Stimulated activated naive CD8-positive, alpha-beta T cell treated with anti-CD3 and anti-CD28 coated beads, Interleukin-15, Interleukin-2, amounts not matched to agents 100 ng/mL and 50 ng/mL, for 24 hours (primary cell): ENCODE results near the gene KLHL8.

Experiments used
- H3K27ac Mint-ChIP-seq: one replicate; pipeline ENCODE4 v1.8.0; 2021; ENCODE audit warnings: mild to moderate bottlenecking, mixed read lengths
- H3K27me3 Mint-ChIP-seq: one replicate; pipeline ENCODE4 v1.8.0; 2021; ENCODE audit warnings: mixed read lengths
- H3K36me3 Mint-ChIP-seq: one replicate; pipeline ENCODE4 v1.8.0; 2021; ENCODE audit warnings: low read depth, mixed read lengths
- H3K4me1 Mint-ChIP-seq: one replicate; pipeline ENCODE4 v1.8.0; 2021; ENCODE audit warnings: low read depth, mixed read lengths
- H3K4me3 Mint-ChIP-seq: one replicate; pipeline ENCODE4 v1.8.0; 2021; ENCODE audit warnings: mild to moderate bottlenecking, mixed read lengths
- H3K9me3 Mint-ChIP-seq: one replicate; pipeline ENCODE4 v1.8.0; 2021; ENCODE audit warnings: mixed read lengths

Gene KLHL8

GRCh38 chr4:87129681-87130080, 90.7 kb downstream of the KLHL8 start:
- Mint-ChIP-seq H3K4me3 (no peak overlapping the region), H3K36me3 (peaks cover 89% of the 10 kb centered on the region), H3K4me1 (no peaks in the 10 kb centered on the region), H3K27me3 (no peaks in the 10 kb centered on the region), H3K9me3 (no peaks in the 10 kb centered on the region), H3K27ac (no peak overlapping the region)

GRCh38 chr4:87128006-87128705, 92.3 kb downstream of the KLHL8 start:
- Mint-ChIP-seq H3K27me3 (no peaks in the 10 kb centered on the region), H3K4me1 (no peaks in the 10 kb centered on the region)

GRCh38 chr4:87126056-87126455, 94.4 kb downstream of the KLHL8 start:
- no peaks in the 10 kb centered on the region for H3K9me3 Mint-ChIP-seq
- H3K4me1 Mint-ChIP-seq: peaks cover 7% of the 10 kb centered on the region
- peaks cover 60% of the 10 kb centered on the region for H3K36me3 Mint-ChIP-seq
- H3K4me3 Mint-ChIP-seq: no peak overlapping the region
- H3K27me3 Mint-ChIP-seq: no peaks in the 10 kb centered on the region
- no peak overlapping the region for H3K27ac Mint-ChIP-seq

More at GRCh38 chr4:87128006-87128705, 92.3 kb downstream of the KLHL8 start:
- no peaks in the 10 kb centered on the region for H3K9me3 Mint-ChIP-seq
- no peak overlapping the region for H3K4me3 Mint-ChIP-seq
- no peak overlapping the region for H3K27ac Mint-ChIP-seq
- H3K36me3 Mint-ChIP-seq: peaks cover 74% of the 10 kb centered on the region

- H3K9me3 Mint-ChIP-seq: no peaks in the 10 kb centered on the region
- H3K36me3 Mint-ChIP-seq: peaks cover 60% of the 10 kb centered on the region
- no peak overlapping the region for H3K27ac Mint-ChIP-seq
- no peak overlapping the region for H3K4me3 Mint-ChIP-seq
- H3K4me1 Mint-ChIP-seq: peaks cover 25% of the 10 kb centered on the region
- H3K27me3 Mint-ChIP-seq: no peaks in the 10 kb centered on the region
Measured at GRCh38 chr4:87122252-87122651, 98.2 kb downstream of the KLHL8 start.

GRCh38 chr4:87121341-87122065, 98.9 kb downstream of the KLHL8 start:
- peaks cover 60% of the 10 kb centered on the region for H3K36me3 Mint-ChIP-seq
- H3K4me1 Mint-ChIP-seq: peaks cover 25% of the 10 kb centered on the region
- no peak overlapping the region for H3K27ac Mint-ChIP-seq
- no peaks in the 10 kb centered on the region for H3K27me3 Mint-ChIP-seq
- H3K9me3 Mint-ChIP-seq: no peaks in the 10 kb centered on the region
- no peak overlapping the region for H3K4me3 Mint-ChIP-seq

GRCh38 chr4:87120411-87121162, 99.8 kb downstream of the KLHL8 start:
- H3K36me3 Mint-ChIP-seq: peaks cover 61% of the 10 kb centered on the region
- no peak overlapping the region for H3K27ac Mint-ChIP-seq
- H3K4me3 Mint-ChIP-seq: no peak overlapping the region

GRCh38 chr4:87120010-87120409, 100.4 kb downstream of the KLHL8 start:
- Mint-ChIP-seq H3K36me3 (peaks cover 55% of the 10 kb centered on the region), H3K4me3 (no peak overlapping the region), H3K27me3 (no peaks in the 10 kb centered on the region), H3K27ac (no peak overlapping the region), H3K4me1 (peaks cover 25% of the 10 kb centered on the region), H3K9me3 (no peaks in the 10 kb centered on the region)

More at GRCh38 chr4:87120411-87121162, 99.8 kb downstream of the KLHL8 start:
- H3K9me3 Mint-ChIP-seq: no peaks in the 10 kb centered on the region
- peaks cover 25% of the 10 kb centered on the region for H3K4me1 Mint-ChIP-seq
- H3K27me3 Mint-ChIP-seq: no peaks in the 10 kb centered on the region

- Mint-ChIP-seq H3K9me3 (no peaks in the 10 kb centered on the region), H3K4me3 (no peak overlapping the region), H3K4me1 (peaks cover 25% of the 10 kb centered on the region), H3K36me3 (peaks cover 59% of the 10 kb centered on the region), H3K27ac (no peak overlapping the region), H3K27me3 (no peaks in the 10 kb centered on the region)
Measured at GRCh38 chr4:87118826-87119225, 101.6 kb downstream of the KLHL8 start.

GRCh38 chr4:87118421-87118820, 102.0 kb downstream of the KLHL8 start:
- Mint-ChIP-seq H3K27ac (no peak overlapping the region), H3K27me3 (no peaks in the 10 kb centered on the region), H3K9me3 (no peaks in the 10 kb centered on the region), H3K4me3 (no peak overlapping the region), H3K4me1 (peaks cover 25% of the 10 kb centered on the region), H3K36me3 (peaks cover 63% of the 10 kb centered on the region)

- H3K4me3 Mint-ChIP-seq: no peak overlapping the region
- no peak overlapping the region for H3K27ac Mint-ChIP-seq
- H3K27me3 Mint-ChIP-seq: no peaks in the 10 kb centered on the region
- H3K4me1 Mint-ChIP-seq: peaks cover 25% of the 10 kb centered on the region
- no peaks in the 10 kb centered on the region for H3K9me3 Mint-ChIP-seq
- peaks cover 65% of the 10 kb centered on the region for H3K36me3 Mint-ChIP-seq
Measured at GRCh38 chr4:87117732-87118075, 102.7 kb downstream of the KLHL8 start.

GRCh38 chr4:87117051-87117731, 103.2 kb downstream of the KLHL8 start:
- no peak overlapping the region for H3K4me3 Mint-ChIP-seq
- peaks cover 23% of the 10 kb centered on the region for H3K4me1 Mint-ChIP-seq
- H3K9me3 Mint-ChIP-seq: no peaks in the 10 kb centered on the region
- H3K27me3 Mint-ChIP-seq: no peaks in the 10 kb centered on the region
- no peak overlapping the region for H3K27ac Mint-ChIP-seq
- peaks cover 65% of the 10 kb centered on the region for H3K36me3 Mint-ChIP-seq

GRCh38 chr4:87116231-87116630, 104.2 kb downstream of the KLHL8 start:
- H3K36me3 Mint-ChIP-seq: peaks cover 73% of the 10 kb centered on the region
- no peak overlapping the region for H3K27ac Mint-ChIP-seq
- H3K27me3 Mint-ChIP-seq: no peaks in the 10 kb centered on the region
- H3K4me1 Mint-ChIP-seq: peaks cover 20% of the 10 kb centered on the region
- H3K9me3 Mint-ChIP-seq: no peaks in the 10 kb centered on the region
- no peak overlapping the region for H3K4me3 Mint-ChIP-seq

GRCh38 chr4:87114245-87115062, 106.0 kb downstream of the KLHL8 start:
- peaks cover 61% of the 10 kb centered on the region for H3K36me3 Mint-ChIP-seq
- H3K27me3 Mint-ChIP-seq: no peaks in the 10 kb centered on the region
- H3K27ac Mint-ChIP-seq: no peak overlapping the region
- peaks cover 5% of the 10 kb centered on the region for H3K4me1 Mint-ChIP-seq
- no peaks in the 10 kb centered on the region for H3K9me3 Mint-ChIP-seq
- H3K4me3 Mint-ChIP-seq: no peak overlapping the region

- Mint-ChIP-seq H3K4me1 (peaks cover 9% of the 10 kb centered on the region), H3K27ac (no peak overlapping the region), H3K27me3 (no peaks in the 10 kb centered on the region), H3K36me3 (peaks cover 66% of the 10 kb centered on the region), H3K4me3 (no peak overlapping the region), H3K9me3 (no peaks in the 10 kb centered on the region)
Measured at GRCh38 chr4:87112063-87112462, 108.4 kb downstream of the KLHL8 start.
